NT2/D1 (cell line): Measurements from ENCODE around the gene SLC37A2.

Source experiments
- SUZ12 ChIP-seq: IDR thresholded peaks from 2 replicates; pipeline ENCODE4 v1.6.1; 2011; ENCODE audit not compliant: insufficient read length, insufficient read depth; ENCODE audit errors: extremely low read depth
- YY1 ChIP-seq: IDR thresholded peaks from 2 replicates; pipeline ENCODE4 v1.6.1; 2011; ENCODE audit not compliant: insufficient read length, insufficient read depth
- ZNF274 ChIP-seq: IDR thresholded peaks from 2 replicates; pipeline ENCODE4 v1.6.1; 2011; ENCODE audit warnings: mild to moderate bottlenecking, low read depth, low read length

- TF ChIP-seq ZNF274 (no peak), SUZ12 (no peak), YY1 (no peak)
Measured at GRCh38 chr11:125132071-125132470, 69.0 kb downstream of the SLC37A2 start.
